Sigmoid colon (tissue), 4 donors: ENCODE measurements around the gene DAB2IP.

ENCODE experiments used
- EP300 ChIP-seq, 4 donors: sonication (generic); formaldehyde crosslinking; IDR thresholded peaks; one replicate each; pipeline ENCODE4 v1.6.1; 2017; ENCODE audit warnings: antibody characterized with exemption in 4 of 4
- POLR2A ChIP-seq, 2 donors: fragments of 450-650 bp; IDR thresholded peaks; one replicate each; pipeline ENCODE4 v1.6.1; 2016; ENCODE audit warnings: antibody characterized with exemption in 2 of 2, mild to moderate bottlenecking in 2 of 2, moderate library complexity in 2 of 2
- POLR2AphosphoS5 ChIP-seq, 4 donors: sonication (generic); formaldehyde crosslinking; IDR thresholded peaks; one replicate each; pipeline ENCODE4 v1.6.1; 2017; ENCODE audit warnings: antibody characterized with exemption in 4 of 4
- TF ChIP-seq, protein P1 (sequence below), 4 experiments: fragments of 450-650 bp in 3 of 4; fragments of 200-600 bp in 1 of 4; IDR thresholded peaks; one replicate each; pipeline ENCODE4 v1.5.1; 2016 to 2019; ENCODE audit warnings: antibody characterized with exemption in 4 of 4, mild to moderate bottlenecking in 3 of 4, moderate library complexity in 2 of 4

DNA sequence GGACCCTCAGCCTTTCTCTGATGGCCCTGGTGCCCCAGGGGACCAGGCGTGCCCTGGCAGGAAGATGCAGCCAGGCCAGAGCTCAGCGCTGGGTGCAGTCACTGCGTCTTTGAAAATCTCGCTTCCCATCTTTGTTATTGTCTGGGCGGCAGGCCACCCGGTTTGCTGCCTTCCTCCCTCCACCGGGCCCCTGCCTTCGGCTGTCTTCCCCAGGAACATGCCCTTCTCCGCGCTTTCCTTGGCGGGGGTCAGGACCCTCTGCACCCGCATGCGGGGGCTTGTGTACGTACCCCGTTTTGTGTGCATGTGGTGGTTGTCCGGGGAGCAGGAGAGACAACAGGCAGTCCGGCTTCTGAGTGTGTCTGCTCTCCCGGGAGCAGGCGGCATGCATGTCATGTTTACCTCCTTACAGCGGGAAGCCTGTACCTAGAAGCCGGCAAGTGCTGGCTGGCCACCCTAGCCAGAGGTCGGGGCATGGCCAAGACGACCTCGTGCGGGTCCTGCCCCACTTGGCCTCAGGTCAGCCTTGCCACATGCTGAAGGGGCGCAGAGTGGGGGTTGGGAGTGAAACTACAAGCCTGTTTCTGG is 49.5 kb downstream of the DAB2IP start:
- TF ChIP-seq, protein P1, sequence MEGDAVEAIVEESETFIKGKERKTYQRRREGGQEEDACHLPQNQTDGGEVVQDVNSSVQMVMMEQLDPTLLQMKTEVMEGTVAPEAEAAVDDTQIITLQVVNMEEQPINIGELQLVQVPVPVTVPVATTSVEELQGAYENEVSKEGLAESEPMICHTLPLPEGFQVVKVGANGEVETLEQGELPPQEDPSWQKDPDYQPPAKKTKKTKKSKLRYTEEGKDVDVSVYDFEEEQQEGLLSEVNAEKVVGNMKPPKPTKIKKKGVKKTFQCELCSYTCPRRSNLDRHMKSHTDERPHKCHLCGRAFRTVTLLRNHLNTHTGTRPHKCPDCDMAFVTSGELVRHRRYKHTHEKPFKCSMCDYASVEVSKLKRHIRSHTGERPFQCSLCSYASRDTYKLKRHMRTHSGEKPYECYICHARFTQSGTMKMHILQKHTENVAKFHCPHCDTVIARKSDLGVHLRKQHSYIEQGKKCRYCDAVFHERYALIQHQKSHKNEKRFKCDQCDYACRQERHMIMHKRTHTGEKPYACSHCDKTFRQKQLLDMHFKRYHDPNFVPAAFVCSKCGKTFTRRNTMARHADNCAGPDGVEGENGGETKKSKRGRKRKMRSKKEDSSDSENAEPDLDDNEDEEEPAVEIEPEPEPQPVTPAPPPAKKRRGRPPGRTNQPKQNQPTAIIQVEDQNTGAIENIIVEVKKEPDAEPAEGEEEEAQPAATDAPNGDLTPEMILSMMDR (IDR thresholded peaks at IDR 0.05): no peak
- no peak for TF ChIP-seq EP300 (IDR thresholded peaks at IDR 0.05)
- peak in 1 of 4 donors; percentile 6 for TF ChIP-seq POLR2AphosphoS5 (IDR thresholded peaks at IDR 0.05)
- TF ChIP-seq POLR2A (IDR thresholded peaks at IDR 0.05): no peak
